Astrocyte of the hippocampus (primary cell): ENCODE data around the gene PNP.
"Not testable (repeated sequence)": the region's sequence is repeated elsewhere in the genome, so short reads cannot be mapped to it uniquely, and the experiment has no call there.

Experiments
- DNase-seq: peaks from one replicate; pipeline ENCODE4 v3.0.0; 2011; ENCODE audit warnings: low read depth, low spot score

PNP gene

GRCh38 chr14:20489093-20489994 lies 20.1 kb downstream of the PNP start:
- no peak for DNase-seq

GRCh38 chr14:20490563-20490962 lies 21.4 kb downstream of the PNP start:
- no peak for DNase-seq

- peak; percentile 4 for DNase-seq
Observed at GRCh38 chr14:20492486-20492885, 23.3 kb downstream of the PNP start.

- DNase-seq: no peak
Observed at GRCh38 chr14:20493634-20494033, 24.4 kb downstream of the PNP start.

- DNase-seq: no peak
Observed at GRCh38 chr14:20494935-20495766, 25.9 kb downstream of the PNP start.

GRCh38 chr14:20498622-20499021 lies 29.4 kb downstream of the PNP start:
- no peak for DNase-seq

- DNase-seq: no peak
Observed at GRCh38 chr14:20499108-20499507, 29.9 kb downstream of the PNP start.

GRCh38 chr14:20499881-20500280 lies 30.7 kb downstream of the PNP start:
- no peak for DNase-seq

GRCh38 chr14:20501346-20501745 lies 32.1 kb downstream of the PNP start:
- no peak for DNase-seq

- no peak for DNase-seq
Observed at GRCh38 chr14:20503898-20504297, 34.7 kb downstream of the PNP start.

- DNase-seq: not testable (repeated sequence)
Observed at GRCh38 chr14:20506276-20506675, 37.1 kb downstream of the PNP start.

GRCh38 chr14:20506752-20507151 lies 37.5 kb downstream of the PNP start:
- not testable (repeated sequence) for DNase-seq

GRCh38 chr14:20507537-20507936 lies 38.3 kb downstream of the PNP start:
- DNase-seq: not testable (repeated sequence)

GRCh38 chr14:20508367-20508766 lies 39.2 kb downstream of the PNP start:
- no peak for DNase-seq

- no peak for DNase-seq
Observed at GRCh38 chr14:20512177-20512905, 43.1 kb downstream of the PNP start.

GRCh38 chr14:20515846-20516245 lies 46.6 kb downstream of the PNP start:
- DNase-seq: no peak

- DNase-seq: no peak
Observed at GRCh38 chr14:20516921-20517320, 47.7 kb downstream of the PNP start.

- DNase-seq: no peak
Observed at GRCh38 chr14:20522332-20522731, 53.1 kb downstream of the PNP start.

- DNase-seq: no peak
Observed at GRCh38 chr14:20524027-20524426, 54.8 kb downstream of the PNP start.
